Esophagus squamous epithelium (tissue), 4 donors: ENCODE results near the gene TIMP3.

Source experiments
- CTCF ChIP-seq, 6 experiments: fragments of 450-650 bp in 4 of 6; fragments of 200-600 bp in 2 of 6; sonication (generic) in 2 of 6; IDR thresholded peaks; one replicate each; pipeline ENCODE4 v1.5.1; 2016 to 2019; ENCODE audit warnings: antibody characterized with exemption in 6 of 6, mild to moderate bottlenecking in 4 of 6, moderate library complexity in 4 of 6
- POLR2A ChIP-seq, 4 donors: fragments of 450-650 bp; IDR thresholded peaks; one replicate each; pipeline ENCODE4 v1.6.1; 2017; ENCODE audit warnings: antibody characterized with exemption in 4 of 4, mild to moderate bottlenecking in 4 of 4, moderate library complexity in 3 of 4

GRCh38 chr22:32776802-32777201 is 24.7 kb upstream of the TIMP3 start:
- TF ChIP-seq CTCF (IDR thresholded peaks at IDR 0.05) (no peak), POLR2A (IDR thresholded peaks at IDR 0.05) (no peak)
